Hepatocyte (in vitro differentiated cells): ENCODE results near the gene ENTHD1. TPM values are rescaled to one million over a fixed set of nuclear protein-coding genes. Genes with fewer than 3 reads are reported as not detected.

Experiments
- DNase-seq: peaks from one replicate; pipeline ENCODE4 v3.0.0-alpha.2; 2016; ENCODE audit warnings: low spot score
- H2AFZ ChIP-seq: fragments of 200-600 bp; sonication (generic); 2 replicates; pipeline ENCODE4 v1.6.0; 2016; ENCODE audit warnings: antibody characterized with exemption, mild to moderate bottlenecking
- H3K27ac ChIP-seq: fragments of 200-600 bp; sonication (generic); 2 replicates; pipeline ENCODE4 v1.5.1; 2016; ENCODE audit warnings: mild to moderate bottlenecking
- H3K27me3 ChIP-seq: fragments of 200-600 bp; sonication (generic); 2 replicates; pipeline ENCODE4 v1.6.1; 2016
- H3K36me3 ChIP-seq: fragments of 200-600 bp; sonication (generic); replicated peaks from 2 replicates; pipeline ENCODE4 v1.5.1; 2016; ENCODE audit warnings: low read depth; ENCODE audit not compliant: insufficient read depth
- H3K4me1 ChIP-seq: fragments of 200-600 bp; sonication (generic); 2 replicates; pipeline ENCODE4 v1.5.1; 2016; ENCODE audit warnings: mild to moderate bottlenecking, moderate library complexity; ENCODE audit not compliant: insufficient read depth
- H3K4me2 ChIP-seq: fragments of 200-600 bp; sonication (generic); 2 replicates; pipeline ENCODE4 v1.6.0; 2016
- H3K4me3 ChIP-seq: fragments of 200-600 bp; sonication (generic); 2 replicates; pipeline ENCODE4 v1.5.1; 2016; ENCODE audit warnings: mild to moderate bottlenecking
- H3K79me2 ChIP-seq: fragments of 200-600 bp; sonication (generic); 2 replicates; pipeline ENCODE4 v1.6.0; 2017; ENCODE audit warnings: mild to moderate bottlenecking
- H3K9me2 ChIP-seq: fragments of 200-600 bp; sonication (generic); replicated peaks from 2 replicates; pipeline ENCODE4 v1.6.0; 2017; ENCODE audit warnings: mild to moderate bottlenecking; ENCODE audit not compliant: insufficient read depth
- H3K9me3 ChIP-seq: fragments of 200-600 bp; sonication (generic); 2 replicates; pipeline ENCODE4 v1.5.1; 2016; ENCODE audit warnings: low read depth, mild to moderate bottlenecking
- H4K20me1 ChIP-seq: fragments of 200-600 bp; sonication (generic); 2 replicates; pipeline ENCODE4 v1.6.0; 2016; ENCODE audit warnings: mild to moderate bottlenecking; ENCODE audit not compliant: insufficient read depth, poor library complexity, severe bottlenecking
- EZH2 ChIP-seq: fragments of 200-600 bp; sonication (generic); IDR thresholded peaks from 2 replicates; pipeline ENCODE4 v1.6.1; 2016; ENCODE audit warnings: antibody characterized with exemption, mild to moderate bottlenecking, borderline replicate concordance
- EZH2phosphoT487 ChIP-seq: fragments of 200-600 bp; sonication (generic); IDR thresholded peaks from one replicate; pipeline ENCODE4 v1.6.1; 2018; ENCODE audit warnings: antibody characterized with exemption, mild to moderate bottlenecking, low read depth, moderate library complexity; ENCODE audit not compliant: unreplicated experiment, severe bottlenecking
- WGBS: methylation state at CpG from one replicate; pipeline ENCODE4 v1.1.6; 2016; ENCODE audit warnings: low lambda C conversion rate; ENCODE audit errors: missing lambda C conversion rate; 5-methylcytosine and 5-hydroxymethylcytosine counted together
- polyA plus RNA-seq: library from polyadenylated mRNA; unstranded; fragments of >200 nt; fragmentation: Nextera tagmentation; extraction: Ambion mirVana; gene quantifications from 2 replicates; pipeline ENCODE4 v1.2.1, GENCODE V29; 2016
- total RNA-seq: library from RNA; depleted of rRNA; stranded (reverse); fragments of >200 nt; gene quantifications from 2 replicates; pipeline ENCODE4 v1.2.3, GENCODE V29; 2014
- TF ChIP-seq, protein P1 (sequence below): fragments of 200-600 bp; sonication (generic); IDR thresholded peaks from 2 replicates; pipeline ENCODE4 v1.5.1; 2016; ENCODE audit warnings: antibody characterized with exemption, mild to moderate bottlenecking; ENCODE audit not compliant: poor library complexity

Gene ENTHD1
- total and polyA plus RNA-seq, 2 experiments from 2014 or later: not detected

- Histone ChIP-seq H4K20me1 (no peaks in the 10 kb centered on the region), H3K9me2 (no peaks in the 10 kb centered on the region), H3K27me3 (peaks cover 16% of the 10 kb centered on the region), H3K27ac (no peak overlapping the region), H3K9me3 (no peaks in the 10 kb centered on the region), H2AFZ (no peak overlapping the region), H3K36me3 (no peaks in the 10 kb centered on the region), H3K4me2 (no peak overlapping the region), H3K4me3 (no peak overlapping the region), H3K4me1 (peaks cover 15% of the 10 kb centered on the region), H3K79me2 (no peaks in the 10 kb centered on the region)
- DNase-seq: no peak
- TF ChIP-seq EZH2 (no peak), EZH2phosphoT487 (no peak)
- WGBS: 81% methylated on average over 2 of the region's 2 CpGs
These were observed 87.5 kb downstream of the ENTHD1 start for GRCh38 chr22:39806109-39806508.

GRCh38 chr22:39805117-39805516 lies 88.4 kb downstream of the ENTHD1 start:
- Histone ChIP-seq H3K4me3 (no peak overlapping the region), H3K79me2 (no peaks in the 10 kb centered on the region), H2AFZ (no peak overlapping the region), H3K9me2 (no peaks in the 10 kb centered on the region), H3K4me2 (no peak overlapping the region), H4K20me1 (no peaks in the 10 kb centered on the region), H3K36me3 (no peaks in the 10 kb centered on the region), H3K9me3 (no peaks in the 10 kb centered on the region), H3K27me3 (peaks cover 16% of the 10 kb centered on the region), H3K4me1 (peaks cover 15% of the 10 kb centered on the region), H3K27ac (no peak overlapping the region)
- no peak for TF ChIP-seq EZH2
- TF ChIP-seq EZH2phosphoT487: no peak
- TF ChIP-seq, protein P1, sequence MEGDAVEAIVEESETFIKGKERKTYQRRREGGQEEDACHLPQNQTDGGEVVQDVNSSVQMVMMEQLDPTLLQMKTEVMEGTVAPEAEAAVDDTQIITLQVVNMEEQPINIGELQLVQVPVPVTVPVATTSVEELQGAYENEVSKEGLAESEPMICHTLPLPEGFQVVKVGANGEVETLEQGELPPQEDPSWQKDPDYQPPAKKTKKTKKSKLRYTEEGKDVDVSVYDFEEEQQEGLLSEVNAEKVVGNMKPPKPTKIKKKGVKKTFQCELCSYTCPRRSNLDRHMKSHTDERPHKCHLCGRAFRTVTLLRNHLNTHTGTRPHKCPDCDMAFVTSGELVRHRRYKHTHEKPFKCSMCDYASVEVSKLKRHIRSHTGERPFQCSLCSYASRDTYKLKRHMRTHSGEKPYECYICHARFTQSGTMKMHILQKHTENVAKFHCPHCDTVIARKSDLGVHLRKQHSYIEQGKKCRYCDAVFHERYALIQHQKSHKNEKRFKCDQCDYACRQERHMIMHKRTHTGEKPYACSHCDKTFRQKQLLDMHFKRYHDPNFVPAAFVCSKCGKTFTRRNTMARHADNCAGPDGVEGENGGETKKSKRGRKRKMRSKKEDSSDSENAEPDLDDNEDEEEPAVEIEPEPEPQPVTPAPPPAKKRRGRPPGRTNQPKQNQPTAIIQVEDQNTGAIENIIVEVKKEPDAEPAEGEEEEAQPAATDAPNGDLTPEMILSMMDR: no peak
- no peak for DNase-seq
- WGBS: 92% methylated on average over 5 of the region's 5 CpGs

GRCh38 chr22:39802682-39803081 lies 90.9 kb downstream of the ENTHD1 start:
- no peaks in the 10 kb centered on the region for H4K20me1 ChIP-seq
- no peak overlapping the region for H2AFZ ChIP-seq
- 70% methylated on average over 4 of the region's 4 CpGs for WGBS
- DNase-seq: peak; percentile 18
- H3K36me3 ChIP-seq: no peaks in the 10 kb centered on the region
- peaks cover 16% of the 10 kb centered on the region for H3K27me3 ChIP-seq
- H3K27ac ChIP-seq: peak overlapping the region; percentile 28
- no peaks in the 10 kb centered on the region for H3K79me2 ChIP-seq
- H3K4me3 ChIP-seq: no peak overlapping the region
- peaks cover 20% of the 10 kb centered on the region for H3K4me1 ChIP-seq
- H3K9me3 ChIP-seq: peaks cover under 1% of the 10 kb centered on the region
- TF ChIP-seq, protein P1: no peak
- H3K4me2 ChIP-seq: no peak overlapping the region
- no peaks in the 10 kb centered on the region for H3K9me2 ChIP-seq

DNA sequence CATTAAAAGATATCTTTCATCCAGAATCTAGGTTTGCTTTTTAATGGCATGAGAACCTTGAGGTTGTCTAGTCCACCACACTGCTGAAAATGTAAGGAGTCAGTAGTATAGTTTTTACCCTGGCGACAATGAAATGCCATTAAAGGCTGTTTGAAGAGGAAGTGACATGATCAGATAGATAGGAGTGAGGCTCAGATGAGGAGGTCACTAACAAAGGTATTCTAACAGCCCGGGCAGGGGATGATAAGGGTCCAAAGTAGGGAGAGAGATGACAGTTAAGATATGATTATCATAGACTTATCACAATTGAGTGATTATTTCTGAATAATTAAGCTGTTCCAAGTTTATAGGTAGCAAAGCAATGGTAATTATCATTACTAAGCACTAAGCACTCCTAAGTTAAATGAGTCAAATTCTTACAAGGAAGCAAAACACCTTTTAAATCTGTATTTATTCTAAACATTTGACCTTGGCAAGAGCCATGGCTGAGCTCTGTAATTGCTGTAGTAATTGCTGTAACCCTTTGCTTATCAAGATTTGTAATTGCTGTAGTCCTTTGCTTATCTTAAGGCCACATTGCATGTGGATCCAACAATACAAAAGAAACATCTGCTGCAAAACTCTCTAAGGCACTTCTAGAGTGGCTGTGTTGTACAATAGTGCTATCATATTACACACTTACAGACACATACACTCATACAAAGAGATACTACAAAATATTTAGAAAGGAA lies 92.6 kb downstream of the ENTHD1 start:
- H3K9me3 ChIP-seq: peaks cover 7% of the 10 kb centered on the region
- H3K4me3 ChIP-seq: no peak overlapping the region
- peak overlapping the region; percentile 31 for H3K27ac ChIP-seq
- TF ChIP-seq EZH2phosphoT487: no peak
- TF ChIP-seq, protein P1: no peak
- TF ChIP-seq EZH2: no peak
- H3K4me2 ChIP-seq: no peak overlapping the region
- no peaks in the 10 kb centered on the region for H3K36me3 ChIP-seq
- no peaks in the 10 kb centered on the region for H4K20me1 ChIP-seq
- no peak overlapping the region for H2AFZ ChIP-seq
- peaks cover 8% of the 10 kb centered on the region for H3K27me3 ChIP-seq
- H3K9me2 ChIP-seq: no peaks in the 10 kb centered on the region
- peak; percentile 16 for DNase-seq
- no peaks in the 10 kb centered on the region for H3K79me2 ChIP-seq
- 23% methylated on average over 2 of the region's 2 CpGs for WGBS
- H3K4me1 ChIP-seq: peaks cover 20% of the 10 kb centered on the region
